ENCODE data around the gene GATA5.

GRCh38 chr20:62507323-62507722 lies 31.5 kb upstream of the GATA5 start:
- no peak for TF ChIP-seq LEF1 (IDR thresholded peaks at IDR 0.05; ENCODE audit: borderline replicate concordance)
- no peak for TF ChIP-seq TARDBP (IDR thresholded peaks at IDR 0.05)

Data from HEK293T (cell line).